ENCODE data around the gene PLAAT2.
"Not testable (repeated sequence)": the region's sequence is repeated elsewhere in the genome, so short reads cannot be mapped to it uniquely, and the experiment has no call there.

PLAAT2 gene

DNA sequence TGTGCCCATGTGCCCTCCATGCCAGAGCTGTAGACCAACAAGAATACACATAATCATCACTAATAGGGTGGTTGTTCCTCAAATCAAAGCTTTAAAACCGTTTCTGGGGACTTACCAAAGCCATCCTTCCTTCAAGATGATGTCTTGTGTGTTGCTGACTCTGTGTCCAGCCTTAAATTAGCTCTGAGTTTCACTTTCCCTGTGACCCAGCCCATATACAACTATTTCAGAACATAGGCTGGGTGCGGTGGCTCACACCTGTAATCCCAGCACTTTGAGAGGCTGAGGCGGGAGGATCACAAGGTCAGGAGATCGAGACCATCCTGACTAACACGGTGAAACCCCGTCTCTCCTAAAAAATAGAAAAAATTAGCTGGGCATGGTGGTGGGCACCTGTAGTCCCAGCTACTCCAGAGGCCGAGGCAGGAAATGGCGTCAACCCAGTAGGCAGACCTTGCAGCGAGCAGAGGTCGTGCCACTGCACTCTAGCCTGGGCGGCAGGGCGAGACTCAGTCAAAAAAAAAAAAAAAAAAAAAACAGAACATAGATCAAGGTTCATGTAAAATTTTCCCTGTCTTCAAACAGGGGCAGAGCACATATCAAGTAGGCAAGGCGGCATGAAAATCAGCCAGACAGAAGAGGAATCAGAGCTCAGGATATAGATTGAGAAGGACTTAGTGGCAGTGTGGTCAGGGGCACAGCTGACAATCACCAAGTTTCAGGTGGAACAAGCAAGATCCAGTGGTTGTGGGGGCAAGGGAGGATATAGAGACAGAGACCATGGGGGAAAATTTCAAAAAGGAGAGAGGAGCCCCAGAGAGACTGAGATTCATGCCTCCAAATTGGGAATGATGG is at the start of gene PLAAT2:
TSS of gene PLAAT2 (minus strand) at position 179 of the 855 bp plus-strand sequence. CDS start at position 124, 55 bp downstream.
- DNase-seq: no peak

DNA sequence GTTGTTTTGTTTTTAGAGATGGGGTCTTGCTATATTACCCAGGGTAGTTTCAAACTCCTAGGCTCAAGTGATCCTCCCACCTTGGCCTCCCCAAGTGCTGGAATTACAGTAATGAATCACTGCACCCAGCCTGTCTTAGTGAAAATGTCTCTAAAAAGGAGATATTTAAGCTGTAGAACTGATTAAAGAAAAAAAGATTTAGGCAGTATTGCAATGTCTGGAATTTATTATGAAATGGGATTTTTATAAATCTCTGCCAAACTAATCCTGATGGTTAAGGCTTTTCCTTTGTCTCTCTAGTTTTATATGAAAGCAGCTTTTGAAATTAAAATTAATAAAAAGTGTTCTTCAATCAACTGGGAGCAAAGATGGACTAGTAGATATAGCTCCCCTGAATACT is 49.0 kb upstream of the PLAAT2 start:
- DNase-seq: no peak

DNA sequence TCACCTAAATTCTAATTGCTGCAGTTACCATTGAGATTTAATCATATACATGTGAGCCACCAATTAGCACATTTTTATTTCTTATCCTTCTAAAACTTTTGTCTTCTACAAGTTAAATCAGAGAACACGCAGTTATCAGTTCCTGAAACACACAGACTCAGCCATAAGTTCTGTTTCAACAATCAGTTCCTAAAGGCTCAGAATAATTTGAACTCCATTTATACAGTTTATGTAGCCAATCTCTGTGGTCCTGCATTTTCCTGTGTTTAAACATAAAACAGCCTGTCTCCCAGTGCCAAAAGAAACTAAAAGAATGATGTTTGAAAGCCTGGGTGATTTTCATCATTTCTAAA is 48.2 kb upstream of the PLAAT2 start:
- DNase-seq: no peak

DNA sequence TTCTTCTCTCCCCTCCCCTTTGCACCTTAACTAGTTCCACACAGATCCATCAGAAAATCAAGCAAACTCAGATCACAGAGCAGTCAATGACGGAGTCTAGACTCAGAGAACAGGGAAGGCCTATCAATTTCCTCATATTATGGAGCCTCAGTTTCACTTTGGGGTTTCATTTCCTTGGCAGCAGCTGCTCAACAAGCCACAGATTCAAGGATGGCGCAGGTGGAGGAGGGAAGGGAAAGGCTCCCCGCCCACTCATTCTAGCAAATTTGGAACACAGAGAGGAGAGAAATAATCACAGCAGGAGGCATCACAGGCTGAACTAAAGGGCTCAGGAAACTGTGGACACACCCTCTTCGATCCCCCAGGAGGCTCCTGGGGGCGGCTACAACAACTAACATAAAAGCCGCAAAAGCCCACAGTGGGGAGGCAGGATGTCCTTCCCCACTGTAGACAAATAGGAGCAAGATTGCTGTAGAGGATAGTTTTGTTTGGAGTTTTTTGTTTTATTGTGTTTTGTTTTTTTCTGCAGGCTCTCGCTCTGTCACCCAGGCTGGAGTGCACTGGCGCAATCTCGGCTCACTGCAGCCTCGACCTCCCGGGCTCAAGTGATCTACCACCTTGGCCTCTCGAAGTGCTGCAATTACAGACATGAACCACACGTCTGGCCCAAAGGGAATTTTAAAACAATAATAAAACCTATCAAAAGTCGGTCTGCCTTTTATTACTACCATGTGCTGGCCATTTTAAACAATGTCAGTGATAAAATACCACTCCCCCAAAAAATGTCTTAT is 47.6 kb upstream of the PLAAT2 start:
- no peak for DNase-seq

DNA sequence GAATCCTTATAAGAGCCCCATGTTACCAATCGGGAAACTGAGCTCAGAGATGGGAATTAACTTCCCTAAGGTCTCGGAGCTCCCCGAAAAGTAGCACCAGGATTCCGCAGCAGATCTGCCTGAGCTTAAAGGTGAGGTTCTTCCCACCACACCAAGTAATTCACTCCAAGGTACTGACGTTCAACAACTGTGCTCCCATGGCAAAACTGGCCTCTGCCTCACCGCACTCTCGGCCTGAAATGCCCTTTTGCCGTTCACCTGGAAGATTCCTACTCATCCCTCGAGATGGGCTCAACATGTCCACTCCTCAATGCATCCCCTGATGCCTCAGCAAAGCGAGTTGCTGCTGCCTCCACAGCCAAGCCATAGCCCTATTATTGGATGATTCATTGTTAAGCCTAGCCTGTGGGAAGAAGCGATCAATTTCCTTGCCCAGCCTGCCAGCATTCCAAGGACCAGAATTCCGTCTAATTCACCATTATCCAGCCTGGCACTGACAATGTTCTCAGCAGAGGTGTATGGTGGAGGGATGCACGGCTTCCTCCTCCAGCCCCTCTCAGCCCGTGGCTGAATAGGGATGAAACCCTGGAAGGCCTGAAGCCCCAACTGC is 46.9 kb upstream of the PLAAT2 start:
- no peak for DNase-seq

DNA sequence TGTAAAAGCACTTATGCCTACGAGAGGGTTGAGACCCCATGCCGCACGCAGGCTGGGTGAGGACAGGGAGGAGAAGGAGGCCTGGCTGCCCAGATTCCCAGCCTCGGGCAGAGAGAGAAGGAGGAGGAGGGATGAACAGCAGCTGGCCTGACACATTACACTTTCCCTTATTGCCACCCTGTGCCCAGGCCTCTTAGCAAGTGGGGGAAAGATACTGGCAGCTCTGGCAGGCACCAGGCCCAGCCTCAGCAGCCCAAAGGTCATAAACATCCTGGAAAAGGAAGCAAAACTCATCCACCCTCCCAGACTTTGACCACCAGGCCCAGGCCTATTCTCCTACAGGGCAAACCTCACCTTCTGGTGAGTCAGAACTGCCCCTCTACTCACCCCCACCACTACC is 46.4 kb upstream of the PLAAT2 start:
- no peak for DNase-seq

DNA sequence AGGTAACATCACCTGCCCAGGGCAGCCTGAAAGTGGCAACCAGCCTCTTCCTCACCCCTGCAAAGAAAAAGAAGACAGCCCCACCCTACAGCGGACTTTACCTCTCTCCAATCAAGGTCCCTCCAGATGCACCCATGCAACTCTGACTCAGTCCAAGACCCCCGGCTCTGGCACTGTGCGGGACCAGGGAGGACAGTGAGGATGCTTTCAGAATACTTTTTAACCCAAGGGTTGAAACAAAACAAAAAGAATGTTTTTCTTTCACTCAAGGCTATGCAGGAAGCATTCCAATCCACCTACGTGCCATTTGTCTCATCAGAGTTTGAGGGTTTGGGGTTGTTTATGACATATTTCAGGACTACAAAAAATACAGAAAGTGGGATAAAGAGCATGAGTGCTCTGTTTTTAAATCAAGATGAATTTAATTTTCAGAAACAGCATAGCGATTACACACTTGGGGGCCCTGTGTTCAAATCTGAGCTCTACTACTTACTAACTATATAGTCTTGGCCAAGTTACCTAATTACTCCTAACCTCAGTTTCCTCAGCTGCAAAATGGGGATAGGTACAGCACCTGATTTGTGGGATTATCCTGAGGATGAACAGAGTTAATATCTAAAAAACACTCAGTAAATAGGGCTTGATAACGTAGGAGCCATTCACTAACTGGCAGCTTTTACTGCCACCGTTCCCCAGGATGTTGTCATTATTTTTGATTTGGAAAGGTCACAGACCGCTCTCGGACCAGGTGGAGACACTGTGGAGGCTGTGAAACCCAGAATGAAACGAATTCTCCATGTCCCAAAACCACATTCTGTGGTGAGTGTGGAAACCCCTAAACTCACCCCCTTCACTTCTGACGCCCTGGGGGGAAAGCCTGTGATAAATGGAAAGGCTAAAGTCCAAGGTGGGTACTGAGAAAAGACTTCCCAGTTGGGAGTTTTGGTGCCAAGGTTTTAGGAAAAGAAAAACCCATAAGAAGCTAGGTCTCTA is 45.5 kb upstream of the PLAAT2 start:
- DNase-seq: no peak

DNA sequence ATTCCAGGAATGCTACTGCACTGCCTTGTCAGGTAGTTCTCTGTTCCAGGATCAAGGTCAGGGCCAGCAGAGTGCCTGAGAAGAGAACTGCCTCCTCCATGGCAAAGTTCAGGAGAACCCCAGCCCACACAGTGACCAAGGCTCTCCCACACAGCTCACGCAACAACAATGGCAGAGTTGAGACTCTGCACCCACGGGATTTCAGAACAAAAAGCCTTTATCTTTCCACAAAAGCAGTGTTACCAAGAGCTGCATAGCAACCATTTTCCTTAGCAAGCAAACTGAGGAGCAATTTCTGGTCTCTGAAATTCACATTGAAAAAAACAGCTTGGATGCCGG is 40.0 kb upstream of the PLAAT2 start:
- no peak for DNase-seq

DNA sequence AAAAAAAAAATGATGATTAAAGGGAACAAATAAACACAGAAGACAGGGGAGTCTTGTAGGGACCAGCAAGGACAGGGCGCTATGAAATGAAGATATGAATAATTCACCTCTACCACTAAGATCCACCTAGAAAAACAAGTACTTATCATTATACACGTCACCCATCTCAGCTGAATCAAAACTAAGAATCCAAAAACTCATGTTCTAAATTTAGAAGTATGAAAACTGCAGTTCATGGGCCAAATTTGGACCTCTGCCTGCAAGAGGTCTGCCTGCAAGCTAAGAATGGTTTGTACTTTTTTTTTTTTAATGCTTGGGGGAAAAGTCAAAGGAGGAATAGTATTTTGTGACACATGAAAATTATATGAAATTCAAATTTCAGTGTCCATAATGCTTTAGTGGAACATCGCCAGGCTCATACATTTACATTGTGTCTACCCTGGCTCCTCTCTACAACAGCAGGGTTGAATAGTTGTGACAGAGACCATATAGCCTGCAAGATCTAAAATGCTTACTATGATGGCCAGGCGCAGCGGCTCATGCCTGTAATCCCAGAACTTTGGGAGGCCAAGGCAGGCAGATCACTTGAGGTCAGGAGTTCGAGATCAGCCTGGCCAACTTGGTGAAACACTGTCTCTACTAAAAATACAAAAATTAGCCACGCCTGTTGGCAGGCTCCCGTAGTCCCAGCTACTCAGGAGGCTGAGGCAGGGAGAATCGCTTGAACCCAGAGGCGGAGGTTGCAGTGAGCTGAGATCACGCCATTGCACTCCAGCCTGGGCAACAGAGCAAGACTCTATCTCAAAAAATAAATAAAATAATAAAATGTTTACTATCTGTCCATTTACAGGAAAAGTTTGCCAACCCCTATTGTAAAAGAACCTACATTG is 39.4 kb upstream of the PLAAT2 start:
- not testable (repeated sequence) for DNase-seq

DNA sequence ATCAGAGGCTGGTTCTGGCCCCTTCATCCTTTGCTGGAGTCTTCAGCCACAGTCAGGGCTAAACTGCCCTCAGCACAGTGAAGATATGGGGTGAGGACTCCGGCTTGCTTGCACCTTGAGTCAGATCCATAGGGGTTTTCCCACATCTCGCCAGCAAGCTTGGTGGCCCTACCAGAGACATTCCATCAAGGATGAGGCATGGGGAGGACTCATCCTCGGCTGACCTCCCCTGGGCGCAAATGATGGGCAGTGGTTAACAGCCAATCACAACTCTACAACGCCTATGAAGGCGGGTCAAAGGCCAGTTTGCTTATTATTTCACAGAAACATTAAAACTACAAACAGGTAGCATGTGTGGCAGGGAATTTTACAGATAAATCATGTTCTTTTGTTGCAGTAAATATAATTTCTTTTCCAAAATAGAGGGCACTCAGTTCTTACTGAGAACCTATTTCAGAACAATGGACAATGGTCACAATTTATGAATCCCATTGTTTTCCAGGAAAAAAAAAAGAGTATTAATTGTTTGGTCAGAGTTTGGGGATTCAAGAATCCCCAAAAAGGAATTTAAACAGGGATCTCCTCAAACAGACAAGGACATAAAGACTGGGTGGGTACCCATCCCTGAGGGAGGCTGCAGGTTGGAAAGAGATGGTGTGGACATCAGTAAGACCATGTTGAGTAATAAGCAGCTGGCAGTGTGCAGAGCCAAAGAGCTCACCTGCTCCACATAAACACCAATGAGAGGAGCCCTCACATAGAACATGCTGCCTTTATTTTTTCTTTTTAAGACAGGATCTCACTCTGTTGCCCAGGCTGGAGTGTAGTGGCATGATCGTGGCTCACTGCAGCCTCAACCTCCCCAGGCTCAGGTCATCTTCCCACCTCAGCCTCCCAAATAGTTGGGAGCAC is 36.3 kb upstream of the PLAAT2 start:
- DNase-seq: no peak

DNA sequence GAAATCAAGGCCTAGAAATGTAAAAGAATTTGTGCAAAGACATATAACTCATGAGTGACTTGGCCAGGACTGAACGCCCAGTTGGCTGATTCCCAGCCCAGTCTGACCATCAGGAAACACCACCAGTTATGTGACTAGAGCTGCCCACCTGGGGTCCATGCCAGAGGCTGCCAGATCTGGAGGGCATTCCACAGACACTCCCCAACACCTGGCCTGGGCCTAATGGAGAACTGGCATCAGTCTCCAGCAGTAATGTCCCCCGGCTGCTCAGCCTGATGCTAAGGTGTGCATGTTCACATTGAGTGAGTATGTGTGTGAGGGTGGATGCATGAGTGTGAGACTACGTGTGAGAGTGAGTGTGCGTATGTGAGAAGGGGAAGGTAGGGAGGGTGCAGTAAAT is 35.4 kb upstream of the PLAAT2 start:
- DNase-seq: no peak

DNA sequence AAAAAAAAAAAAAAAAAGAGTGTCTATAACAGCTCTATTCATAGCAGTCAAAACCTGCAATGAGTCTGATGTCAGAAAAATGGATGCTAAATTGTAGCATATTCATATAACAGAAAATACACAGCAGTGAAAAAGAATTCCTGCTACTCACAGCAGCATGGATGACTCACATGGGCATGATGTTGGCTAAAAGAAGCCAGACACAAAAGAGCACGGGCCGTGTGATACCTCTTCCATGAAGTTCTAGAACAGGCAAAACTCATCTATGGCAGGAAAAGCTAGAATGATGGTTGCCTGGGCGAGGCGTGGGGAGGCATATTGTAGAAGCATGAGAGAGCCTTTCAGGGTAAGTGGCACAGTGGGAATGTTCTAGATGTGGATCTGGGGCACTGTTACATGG is 32.1 kb upstream of the PLAAT2 start:
- no peak for DNase-seq

DNA sequence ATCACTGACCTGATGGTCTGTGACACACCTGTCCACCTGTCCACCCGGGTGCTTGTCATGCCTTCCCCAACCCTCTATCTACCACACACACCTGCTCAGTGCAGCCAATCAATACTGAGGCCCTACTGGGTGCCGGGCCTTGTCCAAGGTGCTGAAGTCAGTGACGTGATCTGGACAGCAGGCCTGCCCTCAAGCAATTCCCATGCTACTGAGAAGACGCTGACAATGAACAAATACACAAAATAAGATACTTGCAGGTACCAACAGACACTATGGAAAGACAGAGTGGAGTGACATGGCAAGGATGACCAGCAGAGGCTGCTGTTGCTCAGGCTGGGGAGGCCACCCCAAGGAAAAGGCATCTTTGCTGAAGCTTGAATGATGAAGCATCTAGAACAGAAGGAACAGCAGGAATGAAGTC is 29.8 kb upstream of the PLAAT2 start:
- DNase-seq: no peak

DNA sequence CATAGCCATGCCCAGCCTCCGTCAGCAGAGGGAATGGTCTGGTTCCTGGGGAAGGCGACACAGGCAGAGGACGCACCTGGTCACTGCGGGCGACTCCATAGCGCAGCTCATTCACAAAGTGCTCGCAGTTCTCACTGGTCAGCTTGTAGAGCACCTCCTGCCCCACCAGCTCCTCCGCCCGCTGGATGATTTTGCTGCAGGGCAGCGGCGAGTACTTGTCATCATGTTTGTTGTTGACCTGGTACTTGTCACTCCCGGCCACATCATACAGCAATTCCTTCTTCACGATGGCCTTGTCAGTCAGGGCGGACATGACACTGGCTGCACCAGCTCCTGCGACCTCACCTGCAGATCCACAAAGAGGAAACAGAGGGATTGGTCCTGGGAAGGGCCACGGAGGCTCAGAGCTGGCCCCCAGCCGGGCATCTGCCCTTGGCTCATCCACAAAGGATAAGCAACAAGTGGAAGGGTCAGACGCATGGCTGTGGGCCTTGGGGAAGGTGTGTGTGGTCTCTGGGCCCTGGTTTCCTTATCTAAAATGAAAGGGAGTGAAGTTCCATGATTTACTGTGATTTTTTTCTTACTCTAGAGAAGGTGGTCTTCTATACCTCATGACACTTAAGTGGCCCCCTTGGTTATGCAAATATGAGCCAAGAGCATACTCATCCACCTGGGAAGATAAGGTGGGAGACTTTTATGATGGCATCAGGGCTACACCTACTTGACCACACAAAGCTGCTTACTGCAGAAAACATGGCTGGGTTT is 27.0 kb upstream of the PLAAT2 start:
- no peak for DNase-seq

DNA sequence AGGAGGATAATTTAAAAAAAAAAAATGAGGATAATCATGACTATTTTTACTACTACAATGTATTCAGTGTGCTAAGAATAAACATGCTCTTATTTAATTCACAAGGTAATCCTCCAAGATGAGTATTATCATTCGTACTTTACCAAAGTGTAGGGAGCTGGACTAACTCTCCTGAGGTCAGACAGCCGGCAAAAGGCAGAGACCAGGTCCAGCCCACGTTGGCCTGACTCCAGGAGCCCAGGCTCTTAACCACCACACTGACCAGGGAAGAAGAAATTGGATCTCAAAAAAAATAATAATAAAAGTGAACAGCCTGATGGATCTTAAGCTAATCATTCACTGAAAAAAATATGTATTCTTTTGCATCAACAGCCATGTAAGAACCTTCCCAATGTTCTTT is 25.8 kb upstream of the PLAAT2 start:
- no peak for DNase-seq

DNA sequence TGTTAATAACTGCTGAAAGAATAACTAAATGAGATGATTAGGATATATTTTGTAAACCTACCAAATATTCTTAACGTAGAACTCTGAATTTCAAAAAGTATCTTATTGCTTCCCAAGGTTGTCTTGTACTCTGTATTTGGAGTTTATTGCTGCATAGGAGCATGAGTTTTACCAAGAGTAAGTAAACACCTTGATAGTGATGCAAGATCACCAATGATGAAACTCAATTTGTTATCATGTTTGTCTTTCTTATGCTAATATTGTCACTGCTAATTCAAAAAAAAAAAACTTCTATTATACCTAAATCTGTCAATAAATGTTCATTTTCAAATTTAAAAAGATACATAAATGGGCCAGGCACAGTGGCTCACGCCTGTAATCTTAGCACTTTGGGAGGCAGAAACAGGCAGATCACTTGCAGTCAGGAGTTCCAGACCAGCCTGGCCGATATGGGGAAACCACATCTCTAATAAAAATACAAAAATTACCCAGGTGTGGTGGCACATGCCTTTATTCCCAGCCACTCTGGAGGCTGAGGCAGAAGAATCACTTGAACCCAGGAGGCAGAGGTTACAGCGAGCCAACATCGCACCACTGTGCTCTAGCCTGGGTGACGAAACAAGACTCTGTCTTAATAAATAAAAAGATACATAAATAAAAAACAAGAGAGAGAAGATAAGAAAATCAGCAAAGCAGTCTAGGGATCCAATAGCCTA is 23.4 kb upstream of the PLAAT2 start:
- no peak for DNase-seq

DNA sequence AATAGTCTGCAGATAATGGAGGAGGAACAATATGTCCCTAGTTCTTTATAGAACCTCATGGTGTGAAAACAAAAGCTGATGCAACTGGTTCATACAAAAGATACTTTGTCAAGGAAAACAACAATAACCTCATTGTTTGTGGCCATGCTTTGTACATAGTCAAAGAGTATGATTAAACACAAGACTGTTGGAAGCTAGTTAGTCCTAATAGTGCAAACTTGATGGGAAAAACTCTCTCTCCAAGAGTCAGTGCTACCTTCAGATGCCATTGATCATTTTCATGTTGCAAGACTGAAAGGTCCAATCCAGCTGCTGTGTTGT is 20.1 kb upstream of the PLAAT2 start:
- no peak for DNase-seq

DNA sequence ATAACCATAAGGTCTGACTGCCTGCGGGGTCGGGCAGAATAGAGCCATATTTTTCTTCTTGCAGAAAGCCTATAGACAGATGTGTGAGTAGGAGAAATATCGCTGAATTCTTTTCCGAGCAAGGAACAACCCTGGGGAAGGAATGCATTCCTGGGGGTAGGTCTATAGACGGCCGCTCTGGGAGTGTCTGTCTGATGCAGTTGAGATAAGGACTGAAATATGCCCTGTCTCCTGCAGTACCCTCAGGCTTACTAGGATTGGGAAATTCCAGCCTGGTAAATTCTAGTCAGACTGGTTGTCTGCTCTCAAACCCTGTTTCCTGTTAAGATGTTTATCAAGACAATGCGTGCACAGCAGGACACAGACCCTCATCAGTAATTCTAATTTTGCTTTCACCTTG is 18.0 kb upstream of the PLAAT2 start:
- not testable (repeated sequence) for DNase-seq

DNA sequence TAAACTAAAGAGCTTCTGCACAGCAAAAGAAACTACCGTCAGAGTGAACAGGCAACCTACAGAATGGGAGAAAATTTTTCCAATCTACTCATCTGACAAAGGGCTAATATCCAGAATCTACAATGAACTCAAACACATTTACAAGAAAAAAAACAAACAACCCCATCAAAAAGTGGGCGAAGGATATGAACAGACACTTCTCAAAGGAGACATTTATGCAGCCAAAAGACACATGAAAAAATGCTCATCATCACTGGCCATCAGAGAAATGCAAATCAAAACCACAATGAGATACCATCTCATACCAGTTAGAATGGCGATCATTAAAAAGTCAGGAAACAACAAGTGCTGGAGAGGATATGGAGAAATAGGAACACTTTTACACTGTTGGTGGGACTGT is 15.7 kb upstream of the PLAAT2 start:
- DNase-seq: not testable (repeated sequence)
